ENCODE data around the gene AKAP13. TPM values are rescaled to one million over a fixed set of nuclear protein-coding genes. Genes with fewer than 3 reads are reported as not detected.

AKAP13 gene
- total RNA-seq, 1 donor from 2014 or later = 322 TPM

DNA sequence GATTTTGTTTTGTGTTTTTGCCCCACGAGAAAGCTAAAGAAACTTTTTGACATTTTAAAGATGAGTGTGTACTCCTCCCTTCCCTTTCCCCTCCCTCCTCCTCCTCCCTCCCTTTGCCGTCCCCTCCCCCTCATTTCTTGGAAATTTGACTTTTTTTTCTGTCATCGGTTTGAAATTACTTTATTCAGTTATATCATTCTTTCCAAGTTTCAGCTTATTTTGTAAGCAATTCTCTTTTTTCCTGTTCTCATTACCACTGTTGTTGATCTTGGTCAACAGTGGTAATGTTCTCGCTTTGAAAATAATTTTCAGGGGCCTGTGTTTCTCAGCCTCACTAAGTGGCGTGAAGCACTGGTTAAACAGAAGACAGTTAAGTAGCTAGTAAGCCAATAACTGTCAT is 178.4 kb downstream of the AKAP13 start:
- ATAC-seq (ENCODE audit: poor library complexity) = no peak
- intact Hi-C loops (cut with DNase I) = no loop called here

GRCh38 chr15:85559530-85559929 is 179.1 kb downstream of the AKAP13 start:
- no peak for ATAC-seq (ENCODE audit: poor library complexity)
- no peak for DNase-seq
- intact Hi-C loops (cut with DNase I) = no loop called here

More for the DNA sequence above, 178.4 kb downstream of the AKAP13 start:
- no peak for DNase-seq

DNA sequence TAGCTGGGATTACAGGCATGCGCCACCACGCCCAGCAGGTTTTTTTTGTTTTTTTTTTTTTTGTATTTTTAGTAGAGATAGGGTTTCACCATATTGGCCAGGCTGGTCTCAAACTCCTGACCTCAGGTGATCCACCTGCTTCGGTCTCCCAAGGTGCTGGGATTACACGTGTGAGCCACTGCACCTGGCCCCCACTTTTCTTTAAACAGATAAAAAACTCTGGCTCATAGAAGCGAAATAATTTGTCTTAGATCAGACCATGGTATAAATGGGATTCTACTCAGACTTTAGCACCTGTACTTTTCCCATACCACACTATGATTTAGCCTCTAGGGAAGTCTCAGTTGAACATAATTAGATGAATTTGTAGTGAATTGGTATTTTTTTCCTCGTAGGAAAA is 182.4 kb downstream of the AKAP13 start:
- intact Hi-C loops (cut with DNase I) = no loop called here
- DNase-seq = no peak
- no peak for ATAC-seq (ENCODE audit: poor library complexity)

- intact Hi-C loops (cut with DNase I) = no loop called here
- peak; percentile 63 for ATAC-seq (ENCODE audit: poor library complexity)
Measured at GRCh38 chr15:85563328-85563727, 182.9 kb downstream of the AKAP13 start.

GRCh38 chr15:85563731-85564130 is 183.3 kb downstream of the AKAP13 start:
- ATAC-seq (ENCODE audit: poor library complexity) (no peak), DNase-seq (no peak)
- intact Hi-C loops (cut with DNase I) = no loop called here

More at GRCh38 chr15:85563328-85563727, 182.9 kb downstream of the AKAP13 start:
- no peak for DNase-seq

GRCh38 chr15:85564686-85565085 is 184.3 kb downstream of the AKAP13 start:
- DNase-seq = no peak
- intact Hi-C loops (cut with DNase I) = no loop called here
- ATAC-seq (ENCODE audit: poor library complexity) = no peak

GRCh38 chr15:85568261-85568808 is 187.9 kb downstream of the AKAP13 start:
- no peak for DNase-seq
- intact Hi-C loops (cut with DNase I) = no loop called here
- no peak for ATAC-seq (ENCODE audit: poor library complexity)

DNA sequence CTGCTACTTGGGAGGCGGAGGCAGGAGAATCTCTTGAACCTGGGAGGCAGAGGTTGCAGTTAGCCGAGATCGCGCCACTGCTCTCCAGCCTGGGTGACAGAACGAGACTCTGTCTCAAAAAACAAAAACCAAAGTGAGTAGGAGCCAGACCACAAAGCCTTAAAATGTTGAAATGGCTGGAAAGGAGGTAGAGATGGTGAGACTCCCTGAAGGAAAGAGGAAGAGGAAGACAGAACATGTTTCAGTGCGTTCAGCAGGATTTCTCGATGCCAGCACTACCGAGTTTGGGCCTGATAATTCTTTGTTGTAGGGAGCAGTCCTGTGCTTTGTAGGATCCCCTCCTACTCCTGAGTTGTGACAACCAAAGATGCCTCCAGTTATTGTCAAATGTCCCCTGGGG is 189.9 kb downstream of the AKAP13 start:
- ATAC-seq (ENCODE audit: poor library complexity) (no peak), DNase-seq (no peak)
- intact Hi-C loops (cut with DNase I) = loop anchor here (10.0 kb wide), 1 partner anchor 186 kb away; the partner anchor contains the start of gene AKAP13

GRCh38 chr15:85571780-85572179 is 191.4 kb downstream of the AKAP13 start:
- DNase-seq = no peak
- intact Hi-C loops (cut with DNase I) = loop anchor here (10.0 kb wide), 1 partner anchor 187 kb away; the partner anchor contains the start of gene AKAP13
- ATAC-seq (ENCODE audit: poor library complexity) = no peak

DNA sequence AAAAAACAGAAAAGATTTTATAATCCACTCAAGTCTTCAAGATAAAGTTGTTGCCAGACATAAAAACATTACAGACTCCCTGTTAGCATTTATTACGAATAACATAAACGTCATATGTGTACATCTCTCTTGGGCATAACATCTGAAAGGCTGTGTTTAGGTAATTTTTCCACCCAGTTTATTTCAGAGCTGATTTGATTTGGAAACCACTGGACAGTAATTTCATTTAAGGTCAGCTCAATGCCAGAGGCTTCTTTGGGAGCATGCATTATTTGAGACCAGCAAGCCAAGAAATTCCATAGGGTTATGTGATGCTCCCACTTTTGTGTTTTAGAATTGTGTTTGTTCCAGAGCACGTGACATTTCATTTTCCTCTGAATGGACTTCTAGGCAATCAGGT is 196.0 kb downstream of the AKAP13 start:
- DNase-seq (no peak), ATAC-seq (ENCODE audit: poor library complexity) (no peak)
- intact Hi-C loops (cut with DNase I) = loop anchor here (10.0 kb wide), 1 partner anchor 192 kb away; the partner anchor contains the start of gene AKAP13

- peak; percentile 42 for ATAC-seq (ENCODE audit: poor library complexity)
- no peak for DNase-seq
- intact Hi-C loops (cut with DNase I) = loop anchor here (10.0 kb wide), 1 partner anchor 194 kb away; the partner anchor contains the start of gene AKAP13
Measured at GRCh38 chr15:85578941-85579701, 198.7 kb downstream of the AKAP13 start.

DNA sequence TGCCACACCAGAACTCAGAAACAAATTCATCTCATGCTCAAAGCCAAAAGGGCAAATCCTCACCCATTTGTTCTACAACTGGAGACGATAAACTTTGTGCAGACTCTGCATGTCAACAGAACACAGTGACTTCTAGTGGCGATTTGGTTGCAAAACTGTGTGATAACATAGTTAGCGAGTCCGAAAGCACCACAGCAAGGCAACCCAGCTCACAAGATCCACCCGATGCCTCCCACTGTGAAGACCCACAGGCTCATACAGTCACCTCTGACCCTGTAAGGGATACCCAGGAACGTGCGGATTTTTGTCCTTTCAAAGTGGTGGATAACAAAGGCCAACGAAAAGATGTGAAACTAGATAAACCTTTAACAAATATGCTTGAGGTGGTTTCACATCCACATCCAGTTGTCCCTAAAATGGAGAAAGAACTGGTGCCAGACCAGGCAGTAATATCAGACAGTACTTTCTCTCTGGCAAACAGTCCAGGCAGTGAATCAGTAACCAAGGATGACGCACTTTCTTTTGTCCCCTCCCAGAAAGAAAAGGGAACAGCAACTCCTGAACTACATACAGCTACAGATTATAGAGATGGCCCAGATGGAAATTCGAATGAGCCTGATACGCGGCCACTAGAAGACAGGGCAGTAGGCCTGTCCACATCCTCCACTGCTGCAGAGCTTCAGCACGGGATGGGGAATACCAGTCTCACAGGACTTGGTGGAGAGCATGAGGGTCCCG is 199.7 kb downstream of the AKAP13 start:
- peak; percentile 66 for ATAC-seq (ENCODE audit: poor library complexity)
- intact Hi-C loops (cut with DNase I) = loop anchor here (5.0 to 10.0 kb wide), 2 partner anchors 93 to 195 kb away; partner anchors contain the start of gene AKAP13
- no peak for DNase-seq

DNA sequence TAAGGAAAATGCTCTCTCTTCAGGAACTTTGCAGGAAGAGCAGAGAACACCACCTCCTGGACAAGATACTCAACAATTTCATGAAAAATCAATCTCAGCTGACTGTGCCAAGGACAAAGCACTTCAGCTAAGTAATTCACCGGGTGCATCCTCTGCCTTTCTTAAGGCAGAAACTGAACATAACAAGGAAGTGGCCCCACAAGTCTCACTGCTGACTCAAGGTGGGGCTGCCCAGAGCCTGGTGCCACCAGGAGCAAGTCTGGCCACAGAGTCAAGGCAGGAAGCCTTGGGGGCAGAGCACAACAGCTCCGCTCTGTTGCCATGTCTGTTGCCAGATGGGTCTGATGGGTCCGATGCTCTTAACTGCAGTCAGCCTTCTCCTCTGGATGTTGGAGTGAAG is 200.5 kb downstream of the AKAP13 start:
- DNase-seq (no peak), ATAC-seq (ENCODE audit: poor library complexity) (no peak)
- intact Hi-C loops (cut with DNase I) = loop anchor here (5.0 kb wide), 1 partner anchor 94 kb away; no protein-coding TSS in a partner anchor

GRCh38 chr15:85581495-85581894 is 201.1 kb downstream of the AKAP13 start:
- ATAC-seq (ENCODE audit: poor library complexity) (peak; percentile 26), DNase-seq (peak; percentile 78)
- intact Hi-C loops (cut with DNase I) = loop anchor here (5.0 kb wide), 1 partner anchor 94 kb away; no protein-coding TSS in a partner anchor

- intact Hi-C loops (cut with DNase I) = loop anchor here (5.0 kb wide), 1 partner anchor 95 kb away; no protein-coding TSS in a partner anchor
- ATAC-seq (ENCODE audit: poor library complexity) = peak; percentile 57
Measured at GRCh38 chr15:85582131-85583079, 202.0 kb downstream of the AKAP13 start.

DNA sequence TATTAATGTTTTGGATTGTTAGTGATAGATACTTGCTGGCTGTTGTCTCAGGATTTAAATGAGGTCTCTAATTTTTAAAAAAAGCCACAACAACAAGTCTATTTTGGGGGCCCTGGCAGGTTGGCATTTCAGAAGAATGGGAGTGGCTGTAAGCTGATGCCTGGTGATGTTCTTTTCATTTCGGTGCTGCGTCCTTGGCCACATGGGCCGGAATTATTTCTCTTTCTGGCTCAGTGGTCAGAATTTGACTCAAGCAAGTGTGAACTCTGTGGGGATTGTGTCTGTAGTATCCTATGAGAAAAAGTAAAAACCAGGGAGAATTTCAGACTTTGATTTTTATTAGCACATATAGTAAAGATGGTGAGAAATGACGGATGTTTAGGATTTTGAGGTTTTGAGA is 203.0 kb downstream of the AKAP13 start:
- intact Hi-C loops (cut with DNase I) = loop anchor here (5.0 kb wide), 1 partner anchor 96 kb away; no protein-coding TSS in a partner anchor
- no peak for DNase-seq
- peak; percentile 35 for ATAC-seq (ENCODE audit: poor library complexity)

More at GRCh38 chr15:85582131-85583079, 202.0 kb downstream of the AKAP13 start:
- DNase-seq = peak; percentile 63

GRCh38 chr15:85583923-85584390 is 203.6 kb downstream of the AKAP13 start:
- ATAC-seq (ENCODE audit: poor library complexity) (peak; percentile 16), DNase-seq (no peak)

GRCh38 chr15:85584872-85585271 is 204.5 kb downstream of the AKAP13 start:
- intact Hi-C loops (cut with DNase I) = loop anchor here (5.0 kb wide), 1 partner anchor 98 kb away; no protein-coding TSS in a partner anchor
- ATAC-seq (ENCODE audit: poor library complexity) = no peak
- DNase-seq = no peak

More at GRCh38 chr15:85583923-85584390, 203.6 kb downstream of the AKAP13 start:
- intact Hi-C loops (cut with DNase I) = loop anchor here (5.0 kb wide), 1 partner anchor 97 kb away; no protein-coding TSS in a partner anchor
